ENCODE data around the gene HRAS. TPM values are rescaled to one million over a fixed set of nuclear protein-coding genes. Genes with fewer than 3 reads are reported as not detected.
A peak's percentile ranks its signal among the peaks of the same experiment; 100 is the strongest.

Gene HRAS
- total RNA-seq, 1 experiment from 2014 or later, result 69.0 TPM

DNA sequence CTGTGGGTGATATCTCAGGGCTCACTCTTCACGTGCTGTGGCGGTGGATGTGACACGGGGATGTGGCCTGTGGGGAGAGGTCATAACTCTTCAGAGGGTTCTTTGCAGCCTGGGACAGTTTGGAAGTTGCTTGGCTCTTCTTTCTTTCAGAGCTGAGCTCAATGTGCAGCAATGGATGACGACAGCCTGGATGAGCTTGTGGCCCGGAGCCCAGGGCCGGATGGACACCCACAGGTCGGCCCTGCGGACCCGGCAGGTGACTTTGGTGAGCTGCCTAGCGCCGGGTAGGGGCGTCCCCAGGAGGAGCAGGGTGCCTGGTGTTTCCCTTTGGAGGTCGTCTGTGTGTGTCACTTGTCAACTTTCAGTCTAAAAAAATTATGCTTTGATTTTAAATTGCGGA, 46.0 kb upstream of the HRAS start:
- Histone ChIP-seq H3K9me3 (no peaks in the 10 kb centered on the region), H3K4me1 (peaks cover 31% of the 10 kb centered on the region), H3K36me3 (ENCODE audit: control insufficient read depth, insufficient read depth, low read length) (peaks cover 1% of the 10 kb centered on the region; the same call in 1 of the 2 replicates), H3K27me3 (replicated peaks; ENCODE audit: control insufficient read depth, insufficient read depth, low read length) (no peaks in the 10 kb centered on the region), H3K4me3 (ENCODE audit: low read depth, low read length) (no peak overlapping the region)
- Mint-ChIP-seq H3K9me3 (ENCODE audit: unreplicated experiment) (no peaks in the 10 kb centered on the region), H3K27ac (ENCODE audit: unreplicated experiment) (no peak overlapping the region), H3K4me1 (ENCODE audit: low read depth, unreplicated experiment) (peaks cover 4% of the 10 kb centered on the region), H3K4me3 (ENCODE audit: unreplicated experiment) (no peak overlapping the region), H3K36me3 (ENCODE audit: insufficient read depth, unreplicated experiment) (peaks cover 54% of the 10 kb centered on the region), H3K27me3 (ENCODE audit: insufficient read depth, unreplicated experiment) (no peaks in the 10 kb centered on the region)
- POLR2A ChIA-PET, result no interaction called here
- TF ChIP-seq, protein P1, sequence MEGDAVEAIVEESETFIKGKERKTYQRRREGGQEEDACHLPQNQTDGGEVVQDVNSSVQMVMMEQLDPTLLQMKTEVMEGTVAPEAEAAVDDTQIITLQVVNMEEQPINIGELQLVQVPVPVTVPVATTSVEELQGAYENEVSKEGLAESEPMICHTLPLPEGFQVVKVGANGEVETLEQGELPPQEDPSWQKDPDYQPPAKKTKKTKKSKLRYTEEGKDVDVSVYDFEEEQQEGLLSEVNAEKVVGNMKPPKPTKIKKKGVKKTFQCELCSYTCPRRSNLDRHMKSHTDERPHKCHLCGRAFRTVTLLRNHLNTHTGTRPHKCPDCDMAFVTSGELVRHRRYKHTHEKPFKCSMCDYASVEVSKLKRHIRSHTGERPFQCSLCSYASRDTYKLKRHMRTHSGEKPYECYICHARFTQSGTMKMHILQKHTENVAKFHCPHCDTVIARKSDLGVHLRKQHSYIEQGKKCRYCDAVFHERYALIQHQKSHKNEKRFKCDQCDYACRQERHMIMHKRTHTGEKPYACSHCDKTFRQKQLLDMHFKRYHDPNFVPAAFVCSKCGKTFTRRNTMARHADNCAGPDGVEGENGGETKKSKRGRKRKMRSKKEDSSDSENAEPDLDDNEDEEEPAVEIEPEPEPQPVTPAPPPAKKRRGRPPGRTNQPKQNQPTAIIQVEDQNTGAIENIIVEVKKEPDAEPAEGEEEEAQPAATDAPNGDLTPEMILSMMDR (IDR thresholded peaks at IDR 0.05; ENCODE audit: insufficient read depth in 1 of 2, low read depth in 1 of 2, low read length in 1 of 2, severe bottlenecking in 1 of 2, unreplicated experiment in 1 of 2), result no peak
- CTCF ChIA-PET, result no interaction called here
- no peak for DNase-seq
- intact Hi-C loops (cut with micrococcal nuclease; ENCODE audit: unreplicated experiment), result no loop called here
- BruUV-seq (replicated peaks), result no TSS peak

DNA sequence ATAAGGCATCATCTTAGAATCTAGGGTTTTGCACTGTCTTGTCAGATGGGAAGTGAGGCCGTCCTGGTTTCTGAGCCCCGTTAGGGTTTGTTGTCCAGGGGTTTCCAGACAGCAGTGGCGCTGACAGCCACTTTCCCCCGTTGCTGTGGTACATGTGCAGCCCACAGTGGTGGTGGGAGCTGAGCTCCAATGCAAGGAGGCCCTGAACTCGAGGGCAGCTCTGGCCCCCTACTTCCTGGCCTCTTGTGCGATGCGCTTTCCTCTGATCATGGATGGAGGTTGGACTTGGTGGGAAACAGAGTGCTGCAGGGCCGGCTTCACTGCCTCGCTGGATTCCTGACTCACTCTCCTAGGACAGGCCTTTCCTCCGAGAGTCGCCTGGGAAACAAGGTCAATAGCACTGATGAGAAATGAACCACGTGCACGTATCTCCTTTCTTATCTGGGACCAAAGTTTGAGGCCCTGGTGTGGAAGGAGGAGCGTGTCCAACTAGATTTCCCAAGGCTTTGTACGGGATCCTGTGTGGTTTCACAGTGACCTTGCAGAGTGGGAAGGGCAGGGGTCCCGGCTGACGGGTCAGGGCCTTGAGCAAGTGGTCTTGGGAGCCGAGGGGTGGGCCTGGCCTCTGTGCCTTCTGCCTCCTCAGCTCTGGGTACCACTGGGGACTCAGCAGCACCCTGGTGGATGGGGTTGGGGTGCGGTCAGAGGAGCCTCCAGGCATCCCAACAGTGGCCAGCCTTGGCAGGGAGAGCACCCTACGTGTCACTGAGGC, 44.6 kb upstream of the HRAS start:
- Mint-ChIP-seq H3K36me3 (ENCODE audit: insufficient read depth, unreplicated experiment) (peaks cover 55% of the 10 kb centered on the region), H3K27ac (ENCODE audit: unreplicated experiment) (no peak overlapping the region), H3K4me3 (ENCODE audit: unreplicated experiment) (no peak overlapping the region), H3K9me3 (ENCODE audit: unreplicated experiment) (no peaks in the 10 kb centered on the region), H3K4me1 (ENCODE audit: low read depth, unreplicated experiment) (peaks cover 5% of the 10 kb centered on the region), H3K27me3 (ENCODE audit: insufficient read depth, unreplicated experiment) (no peaks in the 10 kb centered on the region)
- ChIA-PET CTCF (no interaction called here), POLR2A (no interaction called here)
- Histone ChIP-seq H3K4me1 (peaks cover 26% of the 10 kb centered on the region), H3K36me3 (ENCODE audit: control insufficient read depth, insufficient read depth, low read length) (peaks cover 1% of the 10 kb centered on the region; the same call in 1 of the 2 replicates), H3K27me3 (replicated peaks; ENCODE audit: control insufficient read depth, insufficient read depth, low read length) (no peaks in the 10 kb centered on the region), H3K4me3 (ENCODE audit: low read depth, low read length) (no peak overlapping the region), H3K9me3 (no peaks in the 10 kb centered on the region)
- TF ChIP-seq, protein P1 (IDR thresholded peaks at IDR 0.05; ENCODE audit: insufficient read depth in 1 of 2, low read depth in 1 of 2, low read length in 1 of 2, severe bottlenecking in 1 of 2, unreplicated experiment in 1 of 2), result no peak
- intact Hi-C loops (cut with micrococcal nuclease; ENCODE audit: unreplicated experiment), result loop anchor here (5.0 kb wide), 1 partner anchor 32 kb away; no protein-coding TSS in a partner anchor
- DNase-seq, result no peak
- no TSS peak for BruUV-seq (replicated peaks)

DNA sequence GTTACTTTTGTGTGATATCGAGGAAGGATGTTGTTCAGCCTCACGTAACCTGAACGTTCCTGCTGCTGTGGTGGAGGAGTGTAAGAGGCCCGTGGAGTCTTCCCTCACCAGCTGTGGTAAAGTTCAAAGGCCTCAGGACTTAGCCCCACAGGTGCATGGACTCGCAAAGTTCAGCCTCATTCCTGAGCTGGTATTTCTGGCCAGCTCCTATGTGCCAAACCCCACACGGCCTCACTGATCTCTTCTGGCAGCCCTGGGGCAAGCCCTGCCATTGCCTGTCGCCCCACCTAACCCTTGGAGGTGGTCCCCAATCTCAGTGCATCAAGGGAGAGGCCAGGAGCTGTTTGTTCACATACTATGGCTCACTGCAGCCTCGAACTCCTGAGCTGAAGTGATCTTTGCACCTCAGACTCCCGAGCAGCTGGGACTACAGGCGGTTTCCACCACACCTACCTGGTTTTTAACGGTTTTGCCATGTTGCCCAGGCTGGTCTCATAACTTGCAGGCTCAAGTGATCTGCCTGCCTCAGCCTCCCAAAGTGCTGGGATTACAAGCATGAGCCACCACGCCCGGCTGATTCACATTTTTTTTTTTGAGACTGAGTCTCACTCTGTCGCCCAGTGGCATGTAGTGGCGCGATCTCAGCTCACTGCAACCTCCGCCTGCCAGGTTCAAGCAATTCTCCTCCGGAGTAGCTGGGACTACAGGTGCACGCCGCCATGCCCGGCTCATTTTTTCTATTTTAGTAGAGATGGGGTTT, 43.1 kb upstream of the HRAS start:
- H3K4me1 Mint-ChIP-seq (ENCODE audit: low read depth, unreplicated experiment), result peaks cover 16% of the 10 kb centered on the region
- no peaks in the 10 kb centered on the region for H3K27me3 ChIP-seq (replicated peaks; ENCODE audit: control insufficient read depth, insufficient read depth, low read length)
- CTCF ChIA-PET, result interaction anchor here (0.6 kb wide), 1 partner anchor 23 kb away, joined by 4 read pairs; no protein-coding TSS in a partner anchor
- H3K4me3 Mint-ChIP-seq (ENCODE audit: unreplicated experiment), result peak overlapping the region; percentile 78
- H3K9me3 ChIP-seq, result no peaks in the 10 kb centered on the region
- peak overlapping the region; percentile 100 for H3K4me3 ChIP-seq (ENCODE audit: low read depth, low read length)
- H3K27ac Mint-ChIP-seq (ENCODE audit: unreplicated experiment), result no peak overlapping the region
- H3K36me3 ChIP-seq (ENCODE audit: control insufficient read depth, insufficient read depth, low read length), result peaks cover 1% of the 10 kb centered on the region; the same call in 1 of the 2 replicates
- no peaks in the 10 kb centered on the region for H3K27me3 Mint-ChIP-seq (ENCODE audit: insufficient read depth, unreplicated experiment)
- intact Hi-C loops (cut with micrococcal nuclease; ENCODE audit: unreplicated experiment), result loop anchor here (5.0 kb wide), 1 partner anchor 34 kb away; no protein-coding TSS in a partner anchor
- POLR2A ChIA-PET, result interaction anchor here (0.5 to 0.6 kb wide), 2 partner anchors 17 to 22 kb away, joined by 3 to 5 read pairs; no protein-coding TSS in a partner anchor
- no TSS peak for BruUV-seq (replicated peaks)
- peaks cover 31% of the 10 kb centered on the region for H3K4me1 ChIP-seq
- no peaks in the 10 kb centered on the region for H3K9me3 Mint-ChIP-seq (ENCODE audit: unreplicated experiment)
- DNase-seq, result no peak
- H3K36me3 Mint-ChIP-seq (ENCODE audit: insufficient read depth, unreplicated experiment), result peaks cover 43% of the 10 kb centered on the region
- TF ChIP-seq, protein P1 (IDR thresholded peaks at IDR 0.05; ENCODE audit: insufficient read depth in 1 of 2, low read depth in 1 of 2, low read length in 1 of 2, severe bottlenecking in 1 of 2, unreplicated experiment in 1 of 2), result no peak
